GM19452 (cell line): ENCODE results near the gene JAK1.

ENCODE experiments used
- ATAC-seq: cut with Tn5 transposase; IDR thresholded peaks from one replicate; pipeline ENCODE4 v1.9.1; 2021; ENCODE audit not compliant: unreplicated experiment

JAK1 gene

DNA sequence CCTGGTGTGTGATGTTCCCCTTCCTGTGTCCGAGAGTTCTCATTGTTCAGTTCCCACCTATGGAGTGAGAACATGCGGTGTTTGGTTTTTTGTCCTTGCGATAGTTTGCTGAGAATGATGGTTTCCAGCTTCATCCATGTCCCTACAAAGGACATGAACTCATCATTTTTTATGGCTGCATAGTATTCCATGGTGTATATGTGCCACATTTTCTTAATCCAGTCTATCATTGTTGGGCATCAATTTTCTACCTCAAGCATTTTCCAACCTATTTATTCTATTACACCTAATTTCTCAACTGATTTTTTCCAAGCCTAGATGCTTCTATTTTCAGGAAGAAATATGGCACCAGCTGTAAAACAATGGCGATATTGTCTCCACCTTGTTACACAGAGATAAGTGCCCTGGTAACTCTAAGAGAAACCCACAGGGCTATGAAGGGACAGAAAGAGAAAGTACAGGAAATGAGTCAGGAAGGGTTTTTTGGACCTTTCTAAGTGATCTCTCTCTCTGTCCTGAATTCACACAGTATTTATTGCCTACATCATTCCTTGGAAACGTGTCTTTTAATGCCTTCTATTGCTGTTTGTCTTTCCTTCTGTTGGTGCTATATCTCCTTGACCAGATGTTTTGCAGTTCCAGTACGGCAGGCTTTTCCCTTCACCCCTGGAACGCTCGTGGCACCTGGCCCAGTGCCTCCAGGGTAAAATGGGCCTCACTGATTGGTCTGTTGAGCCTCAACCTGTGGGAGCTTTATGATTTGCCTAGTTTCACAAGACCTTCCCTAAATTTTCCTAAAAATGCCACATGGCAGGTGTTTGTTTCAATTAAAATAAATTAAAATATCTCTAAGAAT is 14.6 kb upstream of the JAK1 start:
- ATAC-seq: no peak

DNA sequence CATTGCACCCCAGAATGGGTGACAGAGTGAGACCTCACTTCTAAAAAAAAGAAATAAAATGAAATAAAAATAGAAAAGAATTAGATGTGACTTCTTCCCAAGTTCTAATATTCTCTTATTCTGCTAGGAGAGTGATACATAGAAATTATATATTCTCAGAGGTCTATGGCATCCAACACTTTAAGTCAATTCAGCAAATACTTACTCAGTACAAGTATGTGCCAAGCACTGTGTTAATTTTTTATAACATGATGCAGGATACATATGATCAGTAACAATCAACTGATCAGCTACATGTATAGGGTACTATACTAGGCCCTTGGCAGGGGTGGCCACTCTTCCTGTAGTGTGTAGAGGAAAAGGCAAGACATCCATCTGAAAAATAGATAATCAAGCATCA is 13.0 kb upstream of the JAK1 start:
- ATAC-seq: no peak

DNA sequence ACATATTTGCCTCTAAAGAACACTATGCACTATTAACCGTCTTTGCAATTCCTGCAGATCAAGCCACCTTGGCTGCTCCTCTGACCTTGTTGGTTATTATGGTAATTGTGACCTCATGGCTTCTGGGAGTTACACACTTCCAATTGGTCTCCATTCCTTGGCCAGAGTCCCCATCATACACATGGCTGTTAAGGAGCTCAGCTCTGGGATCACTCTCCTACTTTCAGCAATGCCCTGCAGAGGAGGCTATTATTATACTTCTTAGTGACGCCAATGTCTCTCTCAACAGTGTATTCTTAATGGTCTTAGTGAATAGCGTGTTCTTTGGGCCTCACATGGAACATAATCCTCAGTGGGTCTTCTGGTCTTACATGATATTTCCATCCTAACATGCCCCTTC is 10.0 kb upstream of the JAK1 start:
- no peak for ATAC-seq

DNA sequence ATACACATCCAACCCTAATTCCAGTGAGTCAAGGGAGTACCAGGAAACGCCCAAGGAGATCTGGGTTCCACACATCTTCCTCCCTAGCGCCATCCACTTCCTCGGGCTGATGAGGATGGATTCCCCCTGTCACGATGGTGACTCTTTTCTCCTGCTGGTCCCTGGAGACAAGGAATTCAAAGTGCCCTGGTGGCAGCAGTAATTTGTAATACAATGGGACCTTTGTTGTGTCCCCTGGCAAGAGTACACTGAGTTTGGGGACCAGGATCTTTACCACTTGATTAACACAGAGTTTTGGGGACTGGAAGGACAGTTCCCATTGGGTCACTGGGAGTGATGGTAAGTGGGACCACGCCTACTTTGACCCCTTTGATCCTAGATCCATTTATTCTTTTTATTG is 9.4 kb upstream of the JAK1 start:
- ATAC-seq: no peak

DNA sequence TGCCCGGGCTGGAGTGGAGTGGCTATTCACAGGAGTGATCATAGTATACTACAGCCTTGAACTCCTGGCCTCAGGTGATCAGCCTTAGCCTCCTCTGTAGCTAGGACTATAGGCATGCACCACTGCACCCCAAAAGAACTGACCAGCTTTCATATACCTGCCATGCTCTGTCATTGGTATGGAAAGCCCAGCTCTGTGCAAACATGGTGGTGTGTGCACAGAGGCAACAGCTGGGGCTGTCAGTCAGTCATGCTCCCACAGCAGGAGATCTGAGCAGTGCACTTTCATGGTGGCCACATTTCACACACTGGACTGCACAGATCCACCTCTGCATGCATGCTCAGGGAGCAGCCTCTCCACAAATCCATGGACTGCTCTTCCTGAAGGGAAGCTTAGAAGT is 8.8 kb upstream of the JAK1 start:
- ATAC-seq: no peak

DNA sequence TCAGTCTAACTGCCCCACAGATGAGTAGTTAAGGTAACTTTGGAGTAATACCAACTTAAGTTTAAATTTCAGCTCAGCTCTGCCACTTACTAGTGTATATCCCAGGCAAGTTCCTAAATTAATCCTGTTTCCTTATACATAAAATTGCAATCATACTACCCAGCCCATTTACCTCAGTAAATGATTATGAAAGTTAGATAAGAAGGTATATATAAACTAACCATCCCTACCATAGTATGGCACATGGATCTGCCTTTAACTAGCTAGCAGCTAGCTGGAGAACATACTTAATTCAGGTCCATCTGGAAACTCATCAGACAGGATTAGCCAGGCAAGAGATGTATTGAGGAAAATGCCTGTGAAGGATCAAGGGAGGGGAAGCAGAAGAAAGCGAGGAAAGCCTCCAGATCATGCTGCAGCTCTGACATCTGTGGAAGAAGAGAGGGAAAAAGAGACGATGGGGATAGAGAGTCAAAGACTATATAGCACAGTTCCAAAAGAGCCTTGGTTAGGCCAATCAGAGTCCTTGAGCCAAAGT is 8.0 kb upstream of the JAK1 start:
- ATAC-seq: no peak

DNA sequence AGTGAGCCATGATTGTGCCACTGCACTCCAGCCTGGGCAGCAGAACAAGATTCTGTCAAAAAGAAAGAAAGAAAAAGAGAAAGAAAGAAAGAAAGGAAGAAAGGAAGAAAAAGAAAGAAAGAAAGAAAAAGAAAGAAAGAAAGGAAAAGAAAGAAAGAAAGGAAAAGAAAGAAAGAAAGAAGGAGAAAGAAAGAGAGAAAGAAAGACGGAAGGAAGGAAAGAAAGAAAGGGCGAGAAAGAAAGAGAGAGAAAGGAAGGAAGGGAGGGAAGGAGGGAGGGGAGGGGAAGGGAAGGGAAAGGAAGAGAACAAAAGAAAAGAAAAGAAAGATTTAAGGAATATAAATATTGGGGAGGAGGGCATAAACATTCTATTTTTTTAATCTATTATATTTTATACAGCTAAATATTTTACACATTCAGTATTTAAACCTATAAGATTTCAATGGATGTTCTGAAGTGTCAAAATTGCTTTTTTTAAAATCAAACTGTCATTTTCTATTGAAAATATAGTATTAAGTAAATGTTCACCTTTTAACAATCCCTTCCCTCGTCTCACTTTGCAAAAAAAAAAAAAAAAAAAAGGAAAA is 6.8 kb upstream of the JAK1 start:
- no peak for ATAC-seq

DNA sequence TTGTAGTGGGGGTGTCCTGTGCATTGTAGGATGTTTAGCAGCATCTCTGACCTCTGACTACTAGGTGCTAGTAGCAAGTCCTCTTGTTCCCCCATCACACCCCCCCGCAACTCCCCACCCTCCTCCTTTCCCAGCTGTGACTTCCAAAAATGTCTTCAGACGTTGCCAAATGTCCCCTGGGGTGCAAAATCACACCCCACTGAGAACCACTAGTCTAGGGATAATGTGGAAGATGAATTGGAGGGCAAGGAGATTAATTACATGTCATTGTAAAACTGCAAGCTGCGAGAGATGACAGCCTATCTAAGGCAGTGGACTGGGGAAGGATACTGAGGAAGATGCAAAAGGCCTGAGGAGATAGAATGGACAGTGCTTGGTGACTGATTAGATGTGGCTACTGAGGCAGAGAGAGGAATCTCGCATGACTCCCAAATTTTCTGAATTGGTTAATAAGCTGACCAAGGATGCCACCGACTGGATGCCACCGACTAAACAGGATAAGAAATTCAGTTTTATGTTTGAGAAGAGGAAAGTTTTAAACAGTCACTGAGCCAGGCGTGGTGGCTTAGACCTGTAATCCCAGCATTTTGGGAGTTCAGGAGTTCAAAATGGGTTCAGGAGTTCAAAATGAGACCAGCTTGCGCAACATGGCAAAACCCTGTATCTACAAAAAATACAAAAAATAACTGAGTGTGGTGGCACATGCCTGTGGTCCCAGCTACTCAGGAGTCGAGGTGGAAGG is 3.1 kb upstream of the JAK1 start:
- ATAC-seq: no peak

DNA sequence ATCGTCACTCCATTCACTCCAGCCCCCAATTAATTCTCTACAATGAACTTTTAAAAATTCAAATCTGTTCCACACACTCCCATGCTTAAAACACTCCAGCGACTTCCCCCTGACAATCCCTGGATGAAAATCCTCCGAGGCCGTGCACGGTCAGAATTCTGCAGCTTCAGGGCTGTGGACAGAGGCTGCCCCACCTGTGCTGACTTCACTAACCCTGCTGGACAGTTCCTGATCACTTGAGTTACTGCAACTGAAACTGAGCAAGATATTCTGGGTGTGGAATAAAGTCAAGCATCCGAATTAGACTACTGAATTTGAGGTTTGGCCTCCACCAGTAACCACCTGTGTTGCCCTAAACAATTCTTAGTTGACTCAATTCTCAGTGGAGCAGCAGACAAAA is 1.0 kb upstream of the JAK1 start:
- ATAC-seq: no peak

DNA sequence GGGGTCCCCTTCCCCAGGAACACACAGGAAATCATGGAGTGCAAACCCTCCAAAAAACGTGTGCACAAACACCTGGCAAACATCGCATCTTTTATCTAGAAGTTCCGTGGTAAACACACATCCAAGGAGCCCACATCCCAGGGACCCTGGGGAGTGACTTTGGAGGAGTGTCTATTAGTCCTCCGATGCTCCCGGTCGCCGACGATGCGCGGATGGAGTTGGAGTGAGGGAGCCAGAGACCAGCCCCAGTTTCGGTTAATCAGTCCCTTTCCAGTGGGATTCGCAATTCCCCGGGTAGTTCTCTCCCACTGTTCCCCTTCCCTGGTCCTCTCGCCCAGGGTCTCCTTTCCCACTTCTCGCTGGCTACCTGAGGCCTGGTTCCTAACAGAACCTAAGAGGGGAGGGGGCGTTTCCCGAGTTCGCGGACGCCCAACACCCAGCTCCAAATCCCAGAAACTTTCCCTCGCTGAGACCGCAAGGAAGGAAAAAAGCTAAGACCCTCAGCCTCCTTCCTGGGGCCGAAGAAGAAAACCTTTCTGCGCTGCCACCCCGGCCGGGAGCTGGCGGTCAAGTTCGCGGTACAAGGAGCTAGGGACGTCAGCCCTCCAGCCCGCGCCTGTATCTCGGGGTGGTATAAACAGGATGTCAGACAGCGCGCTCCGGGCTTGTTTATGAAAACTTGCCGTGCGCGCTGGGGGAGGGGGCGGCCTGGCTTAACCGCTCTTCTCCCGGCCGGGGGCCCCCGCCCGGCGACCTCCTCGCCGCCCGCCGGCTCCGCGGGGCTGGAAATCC is 787 bp downstream of the JAK1 start:
- peak; percentile 45 for ATAC-seq

DNA sequence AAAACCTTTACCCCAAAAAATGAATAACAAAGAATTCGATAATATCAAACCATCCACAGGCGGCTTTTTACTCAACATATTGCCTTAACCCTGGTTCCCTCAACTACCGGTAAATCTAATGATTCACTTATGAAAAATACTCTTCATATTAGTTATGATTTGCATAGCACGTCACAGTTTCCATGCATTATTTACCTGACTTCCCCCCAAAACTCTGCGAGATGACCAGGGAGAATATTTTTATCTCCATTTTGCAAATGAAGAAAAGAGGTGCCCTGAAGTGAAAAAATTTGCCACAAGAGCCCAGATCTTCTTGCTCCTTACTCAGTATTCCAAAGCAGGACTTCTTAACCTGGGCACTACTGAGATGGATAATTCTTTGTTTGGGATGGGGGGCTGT is 2.9 kb downstream of the JAK1 start:
- ATAC-seq: no peak

DNA sequence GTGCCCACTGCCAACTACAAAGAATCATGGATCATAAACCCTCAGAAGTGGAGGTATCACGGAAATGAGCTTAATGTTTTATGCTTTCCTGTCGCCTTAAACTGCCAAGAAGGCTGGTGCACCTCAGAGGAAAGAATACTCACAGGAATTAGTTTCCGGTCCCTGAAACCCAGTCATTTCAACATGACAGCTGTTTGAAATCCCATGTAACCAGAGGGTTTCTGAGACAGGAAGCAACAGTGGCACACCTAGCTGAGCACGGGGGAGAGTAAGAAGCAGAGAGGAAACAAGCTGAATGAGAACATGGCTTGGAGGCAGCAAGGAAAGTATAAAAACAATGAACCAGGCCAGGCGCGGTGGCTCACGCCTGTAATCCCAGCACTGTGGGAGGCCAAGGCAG is 3.9 kb downstream of the JAK1 start:
- ATAC-seq: no peak

DNA sequence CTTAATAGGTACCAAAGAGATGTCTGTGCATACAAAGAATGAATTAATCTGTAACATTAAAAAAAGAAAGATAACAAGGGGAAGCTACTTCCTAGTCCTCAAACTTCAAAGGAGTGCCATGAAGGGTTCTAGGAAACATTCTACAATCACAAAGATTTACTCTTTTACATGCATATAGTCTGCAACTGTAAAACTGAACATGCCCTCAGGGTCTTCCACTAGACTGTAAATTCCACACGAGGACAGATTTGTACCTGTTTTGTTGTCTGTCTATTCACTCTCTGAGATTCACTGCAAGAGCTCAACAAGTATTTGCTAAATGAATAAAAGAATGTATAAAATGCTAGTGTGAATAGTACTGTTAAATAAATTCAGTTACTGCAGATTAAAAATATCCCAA is 4.4 kb downstream of the JAK1 start:
- ATAC-seq: no peak

DNA sequence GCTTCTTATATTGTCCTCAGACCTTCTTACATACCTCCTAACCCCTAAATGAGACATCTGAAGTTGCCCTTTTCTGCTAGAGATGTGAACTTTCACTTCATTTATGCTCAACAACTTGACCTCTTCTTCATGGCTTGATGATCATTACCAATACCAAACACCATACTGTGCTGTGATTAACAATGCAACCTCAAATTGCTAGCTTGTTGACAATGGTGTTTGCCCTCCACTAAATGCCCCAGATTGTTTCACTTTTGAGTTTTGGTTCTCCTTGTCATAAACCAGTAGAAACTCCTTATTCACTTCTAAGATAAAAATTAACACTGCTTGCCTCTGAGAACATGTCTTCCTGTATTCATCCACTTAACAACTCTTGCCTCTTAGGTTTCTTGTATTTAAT is 5.6 kb downstream of the JAK1 start:
- ATAC-seq: peak; percentile 52

DNA sequence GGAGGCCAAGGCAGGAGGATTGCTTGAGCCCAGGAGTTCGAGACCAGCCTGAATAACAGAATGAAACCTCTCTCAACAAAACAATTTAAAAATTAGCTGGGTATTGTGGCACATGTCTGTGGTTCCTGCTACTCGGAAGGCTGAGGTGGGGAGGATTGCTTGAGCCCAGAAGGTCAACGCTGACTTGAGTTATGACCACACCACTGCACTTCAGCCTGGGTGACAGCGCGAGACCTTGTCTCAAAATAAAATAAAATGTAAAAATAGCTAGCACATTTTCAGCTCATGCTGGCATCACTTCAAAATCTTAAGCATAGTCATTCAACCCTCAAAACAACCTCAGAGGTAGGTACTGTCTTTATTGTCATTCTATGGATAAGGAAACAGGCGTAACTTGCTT is 6.4 kb downstream of the JAK1 start:
- ATAC-seq: no peak

DNA sequence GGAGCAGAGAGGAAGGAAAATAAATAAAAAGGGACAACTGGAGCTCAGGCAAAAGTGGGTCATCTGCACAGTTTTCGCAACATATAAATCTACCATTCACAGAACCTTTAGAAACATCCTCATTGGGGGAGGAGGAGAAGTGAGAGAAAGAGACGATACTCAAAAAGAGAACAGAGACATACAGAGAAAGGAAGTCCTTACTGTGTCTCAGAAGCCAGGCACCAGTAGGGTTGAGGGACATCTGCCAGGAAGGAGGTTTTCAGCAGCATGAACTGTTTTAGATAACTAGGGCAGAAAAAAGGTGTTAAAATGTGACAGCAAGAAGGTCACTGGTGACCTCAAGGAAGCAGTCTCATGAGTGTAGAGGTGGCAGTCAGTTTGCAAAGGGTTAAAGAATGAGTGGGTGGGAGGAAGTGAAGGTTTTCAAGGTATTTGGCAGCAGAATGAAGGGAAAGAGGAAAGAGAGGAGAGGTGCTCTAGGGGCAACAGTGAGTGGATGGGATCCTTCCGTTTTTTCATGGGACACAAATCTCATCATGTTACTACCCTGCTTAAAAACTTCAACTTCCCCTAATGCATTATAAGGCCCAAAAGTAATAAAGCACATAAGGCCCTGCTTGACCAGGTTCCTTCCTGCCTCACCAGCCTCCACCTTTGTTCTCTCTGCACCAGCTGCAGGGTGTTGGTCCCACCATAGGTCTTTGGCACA is 9.5 kb downstream of the JAK1 start:
- ATAC-seq: peak; percentile 82

DNA sequence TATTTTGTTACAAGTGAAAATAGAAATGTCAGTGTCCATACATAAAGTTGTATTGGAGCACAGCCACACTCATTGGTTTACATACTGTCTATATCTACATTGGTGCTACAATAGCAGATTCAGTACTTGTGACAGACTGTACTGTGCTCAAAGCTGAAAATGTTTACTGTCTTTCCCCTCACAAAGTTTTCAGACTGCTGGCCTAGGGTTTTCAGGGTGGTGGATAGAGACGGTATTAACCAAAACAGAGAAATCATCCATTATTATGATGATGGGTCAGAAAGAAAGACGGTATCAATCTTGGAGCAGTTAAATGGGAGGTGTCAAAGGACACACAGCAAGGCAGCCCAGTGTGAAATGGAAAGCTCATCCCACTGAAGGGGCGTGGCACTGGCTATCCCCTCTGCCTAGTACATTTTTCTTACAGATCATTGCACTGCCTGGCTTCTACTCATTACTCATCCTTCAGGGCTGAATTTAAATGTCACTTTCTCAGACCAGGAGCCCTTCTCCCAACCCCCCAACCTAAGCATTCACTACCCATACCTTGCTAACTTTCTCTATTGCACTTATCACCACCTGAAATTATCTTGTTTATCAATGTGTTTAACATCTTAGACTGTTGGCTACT is 10.2 kb downstream of the JAK1 start:
- no peak for ATAC-seq

DNA sequence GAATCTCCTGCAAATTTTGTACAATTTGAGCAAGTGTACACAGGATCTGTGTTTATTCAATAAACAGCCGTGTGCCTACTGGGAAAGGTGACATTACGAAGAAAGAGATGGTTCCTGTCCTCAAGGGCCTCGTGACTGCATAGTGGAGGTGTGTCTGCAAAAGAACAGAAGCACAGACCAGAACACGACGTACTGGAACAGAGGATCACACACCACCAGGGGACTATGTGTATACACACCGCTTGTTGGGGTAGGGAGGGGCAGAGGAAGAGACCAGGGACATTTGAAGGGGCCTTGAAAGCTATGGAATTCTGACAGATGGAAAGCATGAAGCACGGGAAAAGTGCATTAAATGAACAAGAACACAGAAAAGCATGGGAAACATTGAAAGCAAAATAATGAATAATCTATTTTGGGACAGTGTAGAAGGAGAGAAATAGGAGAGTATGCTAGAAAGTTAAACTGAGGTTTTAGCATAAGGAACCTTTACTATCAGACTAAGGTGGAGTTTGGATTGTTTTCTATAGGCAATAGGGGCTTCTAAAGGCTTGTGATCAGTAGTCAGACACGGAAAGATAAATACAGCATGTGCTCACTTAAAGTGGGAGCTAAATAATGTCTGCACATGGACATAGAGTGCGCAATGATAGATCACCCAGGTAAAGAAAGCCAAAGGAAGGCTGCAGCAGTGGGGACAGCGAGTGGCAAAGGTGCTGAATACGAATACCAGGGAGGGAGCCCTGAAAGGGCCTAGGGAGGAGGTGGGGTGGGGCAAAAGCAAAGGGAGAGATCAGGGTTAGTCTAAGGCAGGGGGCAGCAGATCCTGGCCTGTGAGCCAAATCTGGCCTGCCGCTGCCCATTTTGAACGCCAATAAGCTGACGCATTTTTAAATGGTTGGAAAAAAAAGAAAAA is 11.0 kb downstream of the JAK1 start:
- no peak for ATAC-seq

DNA sequence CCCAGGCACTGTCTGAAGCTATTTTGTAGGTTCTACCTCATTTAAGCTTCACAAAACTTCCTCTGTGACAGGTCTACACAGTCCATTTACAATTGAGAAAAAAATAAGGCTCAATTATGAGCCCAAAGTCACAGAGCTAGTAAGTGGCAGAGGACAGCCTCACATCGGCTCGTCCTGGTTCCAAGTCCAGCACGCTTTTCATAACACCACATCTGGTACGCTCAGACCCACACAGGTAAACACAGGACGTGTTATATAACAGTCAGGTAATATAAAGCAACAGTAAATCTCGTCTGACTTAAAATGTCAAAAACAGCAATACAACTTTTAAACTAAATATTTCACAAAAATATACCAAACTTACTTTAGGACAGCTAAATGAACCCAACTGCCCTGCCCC is 13.1 kb downstream of the JAK1 start:
- ATAC-seq: no peak
